IMR-90 (cell line): ENCODE measurements around the gene KIF20B. TPM values are rescaled to one million over a fixed set of nuclear protein-coding genes. Genes with fewer than 3 reads are reported as not detected.
A peak's percentile ranks its signal among the peaks of the same experiment; 100 is the strongest.

ENCODE experiments used
- ATAC-seq: fragments of 200-7000 bp; cut with Tn5 transposase; 2 replicates; pipeline ENCODE4 v1.9.1; 2020; ENCODE audit warnings: low read depth, mild to moderate bottlenecking, moderate library complexity
- BruUV-seq: library from RNA; stranded (reverse); fragments of 400-500 nt; replicated peaks from 2 replicates; lab custom pipeline; 2021; lab: Mats Ljungman, UMichigan
- CTCF ChIA-PET: fragments of 300-600 bp; formaldehyde crosslinking; extraction: SDS; loops from one replicate; lab custom pipeline; 2021; ENCODE audit warnings: antibody characterized with exemption; lab: Yijun Ruan, JAX
- POLR2A ChIA-PET: fragments of 300-600 bp; sonication (Branson Sonifier 250); formaldehyde crosslinking; loops from one replicate; lab custom pipeline; 2022; ENCODE audit warnings: antibody characterized with exemption; ENCODE audit not compliant: unreplicated experiment; lab: Charles Lee
- DNase-seq: peaks from one replicate; pipeline ENCODE4 v3.0.0; 2013
- H2AFZ ChIP-seq: replicated peaks from 2 replicates; pipeline ENCODE3; 2013; ENCODE audit warnings: low read length, mild to moderate bottlenecking; ENCODE audit not compliant: poor library complexity
- H2AK5ac ChIP-seq: 2 replicates; pipeline ENCODE4 v1.6.1; 2013; ENCODE audit warnings: low read depth, low read length, inconsistent platforms
- H2AK9ac ChIP-seq: replicated peaks from 2 replicates; pipeline ENCODE3; 2013; ENCODE audit warnings: mild to moderate bottlenecking, low read depth, low read length, moderate library complexity; ENCODE audit not compliant: poor library complexity
- H2BK120ac ChIP-seq: 2 replicates; pipeline ENCODE4 v1.6.1; 2013; ENCODE audit warnings: low read depth, low read length, inconsistent platforms
- H2BK15ac ChIP-seq: 3 replicates; pipeline ENCODE4 v1.6.1; 2013; ENCODE audit warnings: low read depth, low read length, inconsistent platforms
- H2BK20ac ChIP-seq: 2 replicates; pipeline ENCODE4 v1.6.1; 2013; ENCODE audit warnings: low read depth, mild to moderate bottlenecking, inconsistent platforms, low read length, moderate library complexity
- H2BK5ac ChIP-seq: 2 replicates; pipeline ENCODE4 v1.6.1; 2013; ENCODE audit warnings: mild to moderate bottlenecking, low read depth, low read length, inconsistent platforms; ENCODE audit not compliant: poor library complexity, severe bottlenecking
- H3K14ac ChIP-seq: replicated peaks from 2 replicates; pipeline ENCODE4 v1.6.1; 2013; ENCODE audit warnings: low read depth, low read length, inconsistent platforms
- H3K18ac ChIP-seq: 2 replicates; pipeline ENCODE4 v1.6.1; 2013; ENCODE audit warnings: low read depth, low read length, control low read depth
- H3K23ac ChIP-seq: 2 replicates; pipeline ENCODE4 v1.6.1; 2013; ENCODE audit warnings: low read depth, low read length, inconsistent platforms
- H3K27ac ChIP-seq: 2 replicates; pipeline ENCODE4 v1.5.1; 2013; ENCODE audit warnings: mild to moderate bottlenecking, control low read depth, low read length; ENCODE audit not compliant: insufficient read depth
- H3K27me3 ChIP-seq: 2 replicates; pipeline ENCODE4 v1.6.1; 2013; ENCODE audit warnings: low read length; ENCODE audit not compliant: control insufficient read depth, insufficient read depth
- H3K36me3 ChIP-seq: 2 replicates; pipeline ENCODE4 v1.6.1; 2013; ENCODE audit warnings: low read length, mixed read lengths; ENCODE audit not compliant: control insufficient read depth, insufficient read depth
- H3K4ac ChIP-seq: 2 replicates; pipeline ENCODE4 v1.6.1; 2013; ENCODE audit warnings: low read depth, low read length, inconsistent platforms
- H3K4me1 ChIP-seq: 2 replicates; pipeline ENCODE4 v1.6.1; 2013; ENCODE audit warnings: low read length, mixed read lengths; ENCODE audit not compliant: control insufficient read depth, insufficient read depth
- H3K4me2 ChIP-seq: 2 replicates; pipeline ENCODE4 v1.6.1; 2013; ENCODE audit warnings: low read depth, mild to moderate bottlenecking, control low read depth, low read length, moderate library complexity
- H3K4me3 ChIP-seq: 2 replicates; pipeline ENCODE4 v1.5.1; 2013; ENCODE audit warnings: low read depth, mild to moderate bottlenecking, control low read depth, low read length, moderate library complexity; ENCODE audit not compliant: insufficient read depth
- H3K56ac ChIP-seq: 2 replicates; pipeline ENCODE4 v1.6.1; 2013; ENCODE audit warnings: low read length, inconsistent platforms; ENCODE audit not compliant: insufficient read depth; ENCODE audit errors: extremely low read depth
- H3K79me1 ChIP-seq, 2 experiments: 2 replicates each; pipeline ENCODE4 v1.6.1; 2013; ENCODE audit warnings: low read length in 2 of 2, inconsistent platforms in 1 of 2, low read depth in 1 of 2
- H3K9ac ChIP-seq: 2 replicates; pipeline ENCODE4 v1.6.1; 2013; ENCODE audit warnings: low read depth, low read length, control low read depth
- H3K9me1 ChIP-seq: 2 replicates; pipeline ENCODE4 v1.6.1; 2013; ENCODE audit warnings: low read length, inconsistent platforms; ENCODE audit not compliant: insufficient read depth
- H3K9me3 ChIP-seq: 2 replicates; pipeline ENCODE4 v1.6.1; 2013; ENCODE audit warnings: low read length; ENCODE audit not compliant: control insufficient read depth, insufficient read depth
- H4K20me1 ChIP-seq: 2 replicates; pipeline ENCODE4 v1.6.1; 2013; ENCODE audit warnings: low read length, inconsistent platforms; ENCODE audit not compliant: insufficient read depth
- H4K5ac ChIP-seq: 2 replicates; pipeline ENCODE4 v1.6.1; 2013; ENCODE audit warnings: mild to moderate bottlenecking, low read depth, low read length, control low read depth
- H4K8ac ChIP-seq, 2 experiments: 2 replicates each; pipeline ENCODE4 v1.6.1; 2013; ENCODE audit warnings: low read depth in 2 of 2, low read length in 2 of 2, control low read depth in 1 of 2, inconsistent platforms in 1 of 2
- H4K91ac ChIP-seq: 2 replicates; pipeline ENCODE4 v1.6.1; 2013; ENCODE audit warnings: low read depth, low read length, inconsistent platforms; ENCODE audit not compliant: insufficient read depth
- CEBPB ChIP-seq: IDR thresholded peaks from 2 replicates; pipeline ENCODE4 v1.6.1; 2012; ENCODE audit warnings: low read depth, low read length, improper control_type of control experiment
- MXI1 ChIP-seq: IDR thresholded peaks from 2 replicates; pipeline ENCODE4 v1.6.1; 2012; ENCODE audit warnings: low read depth, mild to moderate bottlenecking, low read length, moderate library complexity, borderline replicate concordance
- WGBS, 2 experiments: methylation state at CpG; one replicate each; pipeline versions ENCODE4 v1.1.5 to v1.1.7; 2013; ENCODE audit warnings: missing lambda C conversion rate in 2 of 2; ENCODE audit not compliant: insufficient read length in 1 of 2; ENCODE audit errors: extremely low coverage in 2 of 2; 5-methylcytosine and 5-hydroxymethylcytosine counted together
- dilution Hi-C: fragments of 300-500 bp; cut with HindIII; formaldehyde crosslinking; loops from one replicate; pipeline ENCODE4 v1.14.3; 2018; ENCODE audit warnings: low sequenced_read_pairs; ENCODE audit not compliant: unreplicated experiment
- in situ Hi-C: fragments of 300-500 bp; cut with MboI; formaldehyde crosslinking; loops from 3 replicates; pipeline ENCODE4 v1.14.3; 2019; ENCODE audit warnings: low sequenced_read_pairs, inconsistent platforms, mixed read lengths
- intact Hi-C: fragments of 100-400 bp; cut with micrococcal nuclease; formaldehyde crosslinking; loops from 2 replicates; pipeline ENCODE4 v1.10.0; 2022
- polyA plus RNA-seq, 3 experiments: library from polyadenylated mRNA; depleted of rRNA; stranded (reverse); fragments of >200 nt; gene quantifications; 2 replicates each; pipeline ENCODE4 v1.2.3, GENCODE V29; 2012; ENCODE audit warnings: low replicate concordance in 1 of 3
- total RNA-seq: library from RNA; depleted of rRNA; stranded (reverse); fragments of >200 nt; gene quantifications from 2 replicates; pipeline ENCODE4 v1.2.3, GENCODE V29; 2012

KIF20B gene
- total and polyA plus RNA-seq, 2 of the 4 experiments (the other 2 are of a cell fraction), result 3.1 to 23.5 TPM

DNA sequence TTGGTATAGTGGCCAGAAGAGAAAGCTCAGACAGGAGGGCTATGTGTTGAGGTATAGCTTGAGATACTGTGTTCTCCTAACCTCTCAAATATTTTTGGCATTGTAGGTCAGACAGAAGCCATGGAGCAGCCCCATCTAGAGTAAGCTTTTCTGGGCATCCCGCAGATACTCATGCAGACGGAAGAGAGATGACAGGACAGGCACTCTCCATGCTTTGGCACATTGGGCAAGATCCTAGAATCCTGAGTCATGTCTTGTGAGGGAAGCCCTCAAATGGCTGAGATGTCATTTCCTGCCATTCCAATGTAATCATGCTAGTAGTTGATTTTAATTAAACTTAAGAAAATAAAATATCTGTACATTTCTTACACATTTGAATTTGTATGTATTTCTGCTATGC is 16.8 kb upstream of the KIF20B start:
- H3K4me2 ChIP-seq, result no peak overlapping the region
- H3K4me3 ChIP-seq, result no peak overlapping the region
- BruUV-seq, result no TSS peak
- H3K9ac ChIP-seq, result no peak overlapping the region
- H2BK120ac ChIP-seq, result no peak overlapping the region
- peak; percentile 82 for TF ChIP-seq CEBPB
- no peak for TF ChIP-seq MXI1
- no peaks in the 10 kb centered on the region; the same call in 1 of the 2 replicates for H3K9me1 ChIP-seq
- no peak overlapping the region for H4K91ac ChIP-seq
- H2BK5ac ChIP-seq, result no peak overlapping the region
- H2AK5ac ChIP-seq, result no peak overlapping the region
- no peaks in the 10 kb centered on the region for H3K9me3 ChIP-seq
- no peaks in the 10 kb centered on the region for H3K36me3 ChIP-seq
- H2BK15ac ChIP-seq, result no peak overlapping the region
- H3K23ac ChIP-seq, result no peak overlapping the region
- H2AFZ ChIP-seq, result no peak overlapping the region
- no peak overlapping the region for H2BK20ac ChIP-seq
- no peaks in the 10 kb centered on the region for H3K27me3 ChIP-seq
- H3K14ac ChIP-seq, result no peak overlapping the region
- no peak overlapping the region for H3K18ac ChIP-seq
- no peaks in the 10 kb centered on the region for H4K20me1 ChIP-seq
- H4K8ac ChIP-seq, result no peak overlapping the region
- H3K4ac ChIP-seq, result no peak overlapping the region
- ChIA-PET CTCF (no interaction called here), POLR2A (no interaction called here)
- no peak overlapping the region for H4K5ac ChIP-seq
- intact Hi-C loops (no loop called here), in situ Hi-C loops (no loop called here), dilution Hi-C loops (no loop called here)
- DNase-seq (peak; percentile 46), ATAC-seq (no peak; the same call in 1 of the 2 replicates)
- WGBS, 2 experiments, result no CpG with 5 or more reads among the region's 2 CpGs
- no peaks in the 10 kb centered on the region for H3K4me1 ChIP-seq
- no peak overlapping the region for H3K27ac ChIP-seq
- H2AK9ac ChIP-seq, result peak overlapping the region; percentile 58
- no peaks in the 10 kb centered on the region for H3K79me1 ChIP-seq
- H3K56ac ChIP-seq, result no peak overlapping the region
